PC-3 (cell line): ENCODE measurements around the gene TPR.

Experiments
- CTCF ChIP-seq: fragments of 300-600 bp; sonication (generic); conservative IDR thresholded peaks from 2 replicates; pipeline ENCODE4 v1.5.1; 2017; ENCODE audit warnings: antibody characterized with exemption, low read depth, mild to moderate bottlenecking, low read length
- EZH2 ChIP-seq: fragments of 300-600 bp; sonication (generic); IDR thresholded peaks from one replicate; pipeline ENCODE4 v1.6.1; 2017; ENCODE audit warnings: antibody characterized with exemption, mild to moderate bottlenecking, low read length; ENCODE audit not compliant: unreplicated experiment

- no peak for TF ChIP-seq EZH2
- TF ChIP-seq CTCF: no peak
Observed at GRCh38 chr1:186420923-186421322, 45.9 kb upstream of the TPR start.
